CD4-positive, alpha-beta T cell treated with Interleukin-15 for 1 hour (primary cell): ENCODE results near the gene SRMS.
"Not testable (repeated sequence)": the region's sequence is repeated elsewhere in the genome, so short reads cannot be mapped to it uniquely, and the experiment has no call there.

Source experiments
- DNase-seq: peaks from one replicate; pipeline ENCODE4 v3.0.0-alpha.2; 2020

The SRMS gene

GRCh38 chr20:63519668-63520503 lies 27.7 kb downstream of the SRMS start:
- DNase-seq: peak; percentile 68

GRCh38 chr20:63518946-63519667 lies 28.4 kb downstream of the SRMS start:
- no peak for DNase-seq

- no peak for DNase-seq
Observed at GRCh38 chr20:63518351-63518861, 29.1 kb downstream of the SRMS start.

GRCh38 chr20:63517376-63518309 lies 29.9 kb downstream of the SRMS start:
- DNase-seq: no peak

- DNase-seq: not testable (repeated sequence)
Observed at GRCh38 chr20:63514520-63514919, 33.0 kb downstream of the SRMS start.

GRCh38 chr20:63513207-63513606 lies 34.3 kb downstream of the SRMS start:
- no peak for DNase-seq

GRCh38 chr20:63509088-63509564 lies 38.4 kb downstream of the SRMS start:
- DNase-seq: no peak

DNA sequence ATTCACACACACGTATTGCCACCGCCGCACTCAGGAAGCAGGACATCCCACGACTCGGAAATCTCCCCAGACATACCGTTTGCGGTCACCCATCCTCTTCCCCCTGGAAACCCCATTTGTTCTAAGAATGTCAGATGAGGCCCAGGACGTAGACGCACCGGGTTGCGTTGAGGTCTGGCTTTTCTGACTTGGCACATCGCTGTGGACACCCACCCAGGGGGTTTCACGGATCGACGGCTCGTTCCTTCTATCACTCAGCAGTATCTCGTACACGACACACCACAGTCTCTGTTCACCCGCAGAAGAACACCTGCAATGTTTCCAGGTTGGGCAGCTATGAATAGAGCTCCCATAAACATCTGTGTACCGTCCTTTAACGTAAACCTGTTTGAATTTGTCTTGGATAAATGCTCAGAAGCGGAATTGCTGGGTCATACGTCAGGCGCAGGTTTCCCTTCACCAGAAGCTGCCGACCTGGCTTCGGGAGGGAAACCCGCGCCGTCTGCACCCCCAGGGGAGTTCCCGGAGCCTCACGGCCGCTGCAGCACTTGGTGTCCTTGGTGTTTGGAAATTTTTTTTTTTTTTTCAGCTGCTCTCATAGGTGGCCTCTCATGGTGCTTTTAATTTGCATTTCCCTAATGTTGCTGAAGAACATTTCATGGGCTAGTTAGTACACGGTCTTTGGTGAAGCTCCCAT lies 39.3 kb downstream of the SRMS start:
- DNase-seq: no peak

GRCh38 chr20:63507083-63507743 lies 40.3 kb downstream of the SRMS start:
- DNase-seq: no peak

DNA sequence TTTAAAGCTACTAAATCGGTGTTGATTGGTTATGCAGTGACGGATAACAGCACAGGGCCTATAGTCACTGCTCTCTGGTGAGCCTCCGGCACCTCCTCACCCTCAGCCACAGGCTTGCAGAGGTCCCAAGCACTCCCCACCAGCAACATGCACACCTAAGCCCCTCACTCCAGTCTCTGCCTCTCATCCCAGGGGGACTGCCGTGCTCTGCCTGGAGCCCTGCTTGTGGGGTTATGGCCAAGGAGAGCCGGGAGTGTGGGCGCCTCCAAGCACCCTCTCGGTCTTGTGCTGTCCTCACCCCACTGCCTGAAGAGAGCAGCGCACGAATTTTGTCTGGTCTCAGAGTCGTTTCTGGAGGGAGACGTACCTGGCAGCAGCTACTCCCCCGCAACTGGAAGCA lies 41.8 kb downstream of the SRMS start:
- DNase-seq: no peak

DNA sequence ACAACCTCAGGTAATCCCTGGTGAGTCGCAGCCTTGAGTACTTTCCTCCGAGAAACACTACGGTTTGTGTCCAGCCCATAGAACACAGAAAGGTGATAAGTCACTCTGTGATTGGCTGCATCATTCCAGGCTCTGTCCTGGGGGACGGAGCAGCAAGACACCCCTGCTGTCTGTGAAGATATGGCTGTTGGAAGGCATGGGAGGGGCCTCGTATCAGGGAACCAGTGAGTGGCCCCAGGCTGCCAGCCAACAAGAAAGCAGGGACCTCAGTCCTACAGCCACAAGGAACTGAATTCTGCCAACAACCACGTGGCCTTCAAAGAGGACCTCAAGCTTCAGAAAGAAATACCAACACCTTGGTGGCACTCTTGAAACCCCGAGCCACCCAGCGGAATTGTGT lies 42.3 kb downstream of the SRMS start:
- DNase-seq: no peak

DNA sequence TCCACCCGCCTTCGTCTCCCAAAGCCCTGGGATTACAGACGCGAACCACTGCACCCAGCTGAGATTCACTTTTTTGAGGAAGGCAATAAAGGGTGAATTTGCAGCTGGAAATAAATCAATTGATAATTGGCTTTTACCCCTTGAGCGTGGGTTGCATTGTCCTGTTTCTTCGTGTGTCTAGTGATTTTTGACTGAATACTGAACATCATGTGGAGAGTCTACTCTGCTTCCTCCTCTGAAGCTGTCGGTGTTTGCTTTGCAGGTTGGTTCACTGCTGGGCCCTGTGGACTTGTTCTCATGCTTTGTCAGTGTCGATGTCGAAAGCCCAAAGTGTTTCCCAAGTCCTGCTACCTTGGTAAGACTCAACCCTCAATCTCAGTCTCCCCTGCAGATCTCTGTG lies 42.9 kb downstream of the SRMS start:
- no peak for DNase-seq

- DNase-seq: no peak
Observed at GRCh38 chr20:63503524-63503923, 44.0 kb downstream of the SRMS start.

GRCh38 chr20:63502671-63503172 lies 44.8 kb downstream of the SRMS start:
- no peak for DNase-seq

DNA sequence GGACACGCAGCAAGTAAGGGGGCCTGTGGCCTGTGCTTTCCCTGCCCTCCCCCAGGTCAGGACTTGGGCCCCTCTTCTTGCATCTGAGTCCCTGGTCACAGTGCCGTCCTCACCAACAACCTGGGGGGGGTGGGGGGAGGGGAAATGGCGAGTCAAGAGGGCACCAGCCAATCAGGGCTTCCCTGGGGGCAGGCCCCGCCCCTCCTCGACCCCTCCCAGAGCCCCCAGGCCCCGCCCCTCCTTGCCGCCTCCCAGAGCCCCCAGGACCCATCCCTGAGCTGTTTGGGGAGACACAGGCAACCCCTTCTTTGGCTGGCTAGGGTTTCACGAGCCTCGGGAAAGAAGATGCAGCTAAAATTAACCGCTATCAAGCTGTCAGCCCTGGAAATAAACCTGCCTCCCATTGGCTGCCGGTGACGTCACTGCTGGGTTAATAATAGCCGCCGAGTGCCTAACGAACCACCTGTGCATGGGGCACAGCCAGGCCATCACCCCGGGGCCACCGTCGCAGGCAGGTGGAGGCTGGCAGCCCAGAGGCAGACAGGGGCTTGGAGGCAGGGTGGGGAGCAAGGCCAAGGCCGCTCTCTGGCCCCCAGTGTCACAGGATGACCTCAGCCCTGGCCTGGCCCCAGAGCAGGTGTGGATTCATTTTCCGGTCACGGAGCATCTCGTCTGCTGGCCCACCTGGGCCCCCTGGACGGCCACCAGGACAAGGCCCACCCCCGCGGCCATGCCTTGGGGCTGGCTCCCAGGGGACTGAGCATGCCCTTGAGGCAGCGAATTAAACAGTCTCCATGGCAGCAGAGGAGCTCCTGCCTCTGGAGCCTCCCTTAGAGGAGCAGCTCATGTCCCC lies 45.5 kb downstream of the SRMS start:
- no peak for DNase-seq

- DNase-seq: no peak
Observed at GRCh38 chr20:63500902-63501817, 46.4 kb downstream of the SRMS start.

- no peak for DNase-seq
Observed at GRCh38 chr20:63500151-63500901, 47.2 kb downstream of the SRMS start.

DNA sequence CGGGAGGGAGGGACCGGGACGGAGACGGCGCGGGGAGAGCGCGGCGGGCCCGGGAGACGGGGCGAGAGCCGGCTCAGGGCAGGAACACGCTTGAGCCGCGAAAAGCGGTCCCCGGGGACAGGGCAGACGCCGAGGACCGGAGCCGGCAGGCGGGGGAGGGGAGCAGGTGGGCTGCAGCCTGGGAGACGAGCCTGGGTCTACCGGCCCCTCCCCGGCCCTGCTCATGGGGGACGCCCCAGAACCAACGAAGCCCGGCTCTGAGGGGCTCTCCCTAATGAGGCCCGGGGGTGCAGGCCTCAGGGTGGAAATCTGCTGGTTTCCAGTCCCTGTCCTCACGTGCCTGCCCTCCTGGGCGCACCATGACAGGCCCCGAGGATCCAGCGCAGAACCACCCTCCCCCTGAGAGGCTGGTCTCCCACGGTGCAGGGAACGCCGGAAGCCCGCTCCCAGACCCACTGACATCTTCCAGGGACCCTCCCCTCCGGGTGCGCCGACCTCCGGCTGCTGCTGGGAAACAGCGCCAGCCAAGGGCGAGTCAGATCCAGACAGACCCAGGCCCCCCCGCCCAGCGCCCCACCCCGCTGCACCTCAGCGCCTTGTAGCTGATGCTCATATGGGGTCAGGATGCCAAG lies 48.1 kb downstream of the SRMS start:
- no peak for DNase-seq
